GM12892 (cell line): ENCODE results near the gene LYVE1.

ENCODE experiments used
- DNase-seq: peaks from one replicate; pipeline ENCODE4 v3.0.0; 2011; ENCODE audit not compliant: insufficient read length
- FAIRE-seq: peaks from 2 replicates; lab custom pipeline; 2011; peaks lifted over from hg19 to GRCh38; lab: Jason Lieb, UNC
- POLR2A ChIP-seq: IDR thresholded peaks from 2 replicates; pipeline ENCODE4 v1.6.1; 2011; ENCODE audit warnings: low read depth, low read length, control low read depth
- POLR2AphosphoS5 ChIP-seq: IDR thresholded peaks from 2 replicates; pipeline ENCODE4 v1.6.1; 2011; ENCODE audit warnings: low read depth, low read length, control low read depth
- TAF1 ChIP-seq: IDR thresholded peaks from 2 replicates; pipeline ENCODE4 v1.6.1; 2011; ENCODE audit warnings: low read depth, mild to moderate bottlenecking, control low read depth, low read length, borderline replicate concordance

The LYVE1 gene

DNA sequence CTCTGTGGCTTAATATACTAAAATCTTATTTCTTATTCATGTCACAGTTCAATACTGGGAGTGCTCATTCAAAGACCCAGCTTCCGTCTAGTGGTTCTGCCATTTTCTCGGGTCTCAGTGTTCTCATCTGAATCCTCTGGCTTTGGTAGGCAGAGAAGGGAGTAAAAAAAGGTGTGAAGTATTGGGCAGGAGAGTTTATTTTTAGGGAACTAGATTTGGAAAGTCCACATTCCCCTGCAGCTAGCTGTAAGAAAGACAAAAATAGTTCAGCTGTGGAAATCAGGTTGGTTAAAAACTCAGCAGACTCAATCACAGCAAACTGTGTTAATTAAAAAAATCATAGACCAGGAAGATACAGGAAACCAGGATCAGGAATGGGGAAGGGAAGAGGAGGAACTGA lies 4.1 kb upstream of the LYVE1 start:
- no peak for FAIRE-seq
- no peak for DNase-seq

DNA sequence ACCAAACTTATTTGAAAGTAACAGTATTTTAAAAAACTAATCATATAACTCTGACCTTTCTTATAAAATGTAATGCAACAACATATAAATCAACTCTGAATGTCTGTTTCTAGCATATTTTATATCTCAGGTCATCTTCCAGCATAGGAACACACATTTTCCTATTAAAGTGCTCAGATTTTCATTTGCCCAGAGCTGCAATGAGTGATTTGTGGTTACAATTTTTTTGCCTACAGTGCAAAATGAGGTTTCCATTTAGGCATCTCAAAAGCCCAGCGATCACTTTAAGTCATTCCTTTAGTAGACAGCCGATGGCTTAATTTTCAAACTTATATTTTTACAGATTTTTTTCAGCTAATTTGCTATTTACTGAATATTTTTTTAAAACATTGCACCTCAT lies 1.0 kb downstream of the LYVE1 start:
- DNase-seq (no peak), FAIRE-seq (no peak)
- no peak for TF ChIP-seq POLR2AphosphoS5
- no peak for TF ChIP-seq POLR2A
- no peak for TF ChIP-seq TAF1

More for the DNA sequence above, 4.1 kb upstream of the LYVE1 start:
- TF ChIP-seq POLR2A (no peak), TAF1 (no peak), POLR2AphosphoS5 (no peak)

DNA sequence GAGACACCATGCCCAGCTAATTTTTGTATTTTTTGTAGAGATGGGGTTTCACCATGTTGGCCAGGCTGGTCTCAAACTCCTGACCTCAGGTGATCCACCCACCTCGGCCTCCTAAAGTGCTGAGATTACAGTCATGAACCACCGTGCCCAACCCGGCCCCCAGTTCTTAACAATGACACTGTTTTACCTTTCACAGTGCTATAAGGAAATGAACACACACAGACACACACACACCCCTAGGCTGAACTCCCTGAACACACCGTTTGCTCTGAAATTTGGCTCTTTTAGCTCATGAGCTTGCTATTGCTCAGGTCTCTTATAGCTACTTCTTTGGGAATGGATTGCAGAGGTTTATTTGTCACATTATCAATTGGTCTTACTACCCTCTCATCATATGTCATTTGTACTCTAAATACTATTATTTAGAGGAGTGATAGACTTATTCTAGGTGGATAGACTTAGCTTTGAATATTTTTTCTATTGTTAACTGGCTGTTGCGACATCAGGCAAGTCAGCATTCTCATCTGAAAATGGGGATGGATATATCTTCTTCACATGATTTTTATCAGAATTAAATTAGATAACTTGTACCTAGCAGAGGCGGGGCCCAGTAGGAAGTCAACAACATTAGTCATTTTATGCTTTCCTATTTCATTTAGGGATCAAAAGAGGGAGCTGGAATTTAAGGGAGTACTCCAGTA lies 2.1 kb downstream of the LYVE1 start:
- no peak for TF ChIP-seq POLR2A
- no peak for TF ChIP-seq POLR2AphosphoS5
- FAIRE-seq (no peak), DNase-seq (no peak)

DNA sequence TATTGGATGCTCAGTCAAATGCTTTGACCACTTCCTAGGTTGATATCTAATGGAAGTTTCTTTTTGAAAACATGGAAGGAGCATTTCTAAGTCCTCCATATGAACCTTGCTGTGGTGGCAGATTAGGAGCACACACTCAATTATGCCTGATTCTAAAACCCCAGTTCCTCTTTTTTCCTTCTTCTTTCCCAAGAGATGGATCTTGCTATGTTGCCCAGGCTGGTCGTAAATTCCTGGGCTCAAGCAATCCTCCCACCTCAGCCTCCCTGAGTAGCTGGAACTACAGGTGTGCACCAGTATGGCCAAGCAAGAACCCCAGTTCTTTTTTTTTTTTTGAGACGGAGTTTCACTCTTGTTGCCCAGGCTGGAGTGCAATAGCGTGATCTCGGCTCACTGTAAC lies 3.0 kb downstream of the LYVE1 start:
- FAIRE-seq: no peak
- TF ChIP-seq POLR2A: no peak

DNA sequence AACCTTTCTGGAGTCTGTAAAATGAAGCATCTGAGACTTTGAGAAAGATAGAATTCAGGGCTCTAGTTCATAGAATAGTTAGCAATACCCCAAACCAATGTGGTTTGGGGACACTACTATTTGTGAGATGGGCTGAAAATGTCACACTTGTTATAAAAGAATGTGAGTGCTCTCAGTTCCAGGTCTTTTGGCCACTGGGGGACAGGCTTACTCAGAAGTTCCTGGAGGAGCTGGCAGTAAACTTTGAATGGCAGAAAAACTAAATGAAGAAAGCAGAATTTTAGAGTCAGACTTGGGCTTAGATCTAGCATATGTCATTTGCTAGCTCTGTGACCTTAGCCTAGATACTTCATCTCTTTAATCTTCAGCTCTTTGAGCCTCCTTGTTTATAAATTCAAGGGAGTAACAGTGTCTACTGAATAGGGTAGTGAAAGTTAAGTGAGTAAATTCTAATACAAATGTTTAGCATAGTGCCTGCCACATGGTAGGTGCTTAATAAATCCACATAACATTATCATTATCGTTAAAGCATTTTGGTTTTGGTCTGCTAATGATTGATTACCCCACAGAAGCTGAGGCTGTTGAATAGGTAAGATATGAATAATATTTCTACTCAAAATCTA lies 3.7 kb downstream of the LYVE1 start:
- no peak for TF ChIP-seq POLR2AphosphoS5
- TF ChIP-seq POLR2A: no peak
- TF ChIP-seq TAF1: no peak
- FAIRE-seq (no peak), DNase-seq (no peak)

More for the DNA sequence above, 3.0 kb downstream of the LYVE1 start:
- DNase-seq: no peak

DNA sequence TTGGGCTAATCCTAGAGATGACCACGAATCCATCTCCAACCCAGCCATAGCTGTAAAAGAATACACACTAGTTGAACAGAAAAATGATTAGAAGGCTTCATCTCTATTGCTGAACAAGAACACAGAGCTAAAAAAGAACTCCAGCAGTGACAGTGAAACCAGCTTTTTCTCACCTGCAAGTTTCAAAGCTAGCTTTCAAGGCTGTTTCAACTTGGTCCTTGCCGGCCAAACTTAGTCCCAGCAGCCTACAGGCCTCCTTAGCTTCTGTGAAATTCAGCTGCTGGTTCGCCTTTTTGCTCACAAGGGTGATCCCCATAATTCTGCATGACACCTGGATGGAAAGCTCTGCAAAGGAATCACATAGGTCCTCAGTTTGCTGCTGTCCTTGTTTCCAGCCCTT lies 4.4 kb downstream of the LYVE1 start:
- FAIRE-seq: peak; percentile 9
- TF ChIP-seq TAF1 (no peak), POLR2A (no peak), POLR2AphosphoS5 (no peak)
- DNase-seq: no peak

DNA sequence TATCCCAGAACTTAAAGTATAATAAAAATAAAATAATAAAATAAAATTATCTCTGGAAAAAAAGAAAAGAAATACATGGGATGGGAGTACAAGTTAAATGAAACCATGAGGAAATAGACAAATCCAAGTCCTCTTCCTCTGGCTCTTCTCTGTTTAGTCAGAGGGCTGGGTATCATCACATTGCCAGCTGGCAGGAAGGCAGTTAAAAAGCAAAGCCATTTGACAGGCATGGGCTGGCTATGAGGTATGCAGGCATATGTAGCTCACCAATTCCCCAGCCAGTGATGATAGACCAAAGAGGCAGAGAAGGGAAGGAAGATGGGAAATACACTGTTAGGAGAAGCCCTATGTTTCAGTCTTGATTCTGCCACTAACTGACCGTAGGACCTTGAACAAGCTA lies 6.5 kb downstream of the LYVE1 start:
- DNase-seq (no peak), FAIRE-seq (no peak)
- no peak for TF ChIP-seq TAF1
- no peak for TF ChIP-seq POLR2AphosphoS5
- no peak for TF ChIP-seq POLR2A

DNA sequence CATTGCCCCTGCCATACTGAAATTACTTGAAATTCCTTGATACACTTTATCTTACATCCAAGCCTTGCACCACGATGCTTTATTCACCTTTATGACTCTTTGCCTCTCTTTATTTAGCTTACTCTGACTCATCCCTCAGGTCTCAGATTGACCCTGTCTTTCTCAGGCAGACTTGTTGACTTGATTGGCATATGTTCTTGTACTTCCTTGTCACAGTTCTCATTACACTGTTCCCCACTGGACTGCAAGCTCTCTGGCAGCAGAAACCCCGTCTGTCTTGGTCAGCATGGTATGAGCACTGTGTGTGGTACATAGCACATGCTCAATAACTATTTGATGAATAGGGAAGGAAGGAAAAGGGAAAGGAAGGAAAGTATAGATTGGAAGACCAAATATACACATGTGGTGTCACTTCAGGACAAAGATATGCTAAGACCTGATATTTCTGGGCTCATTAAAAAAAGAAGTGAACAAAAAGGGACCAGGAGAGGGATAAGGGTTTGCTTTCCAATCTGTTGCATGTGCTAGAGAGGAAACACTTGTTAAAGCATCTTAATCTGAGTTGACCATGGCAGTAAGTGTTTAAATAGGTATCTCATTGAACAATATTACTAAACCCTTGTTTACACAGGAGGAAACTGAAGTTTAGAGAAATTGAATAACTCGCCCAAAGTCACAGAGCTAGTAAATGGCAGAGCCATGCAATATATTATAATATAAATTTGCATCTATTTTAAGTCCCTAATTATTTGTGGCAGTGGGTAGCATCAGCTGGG lies 7.2 kb downstream of the LYVE1 start:
- DNase-seq (no peak), FAIRE-seq (peak; percentile 44)
- TF ChIP-seq POLR2AphosphoS5 (no peak), POLR2A (no peak), TAF1 (no peak)

DNA sequence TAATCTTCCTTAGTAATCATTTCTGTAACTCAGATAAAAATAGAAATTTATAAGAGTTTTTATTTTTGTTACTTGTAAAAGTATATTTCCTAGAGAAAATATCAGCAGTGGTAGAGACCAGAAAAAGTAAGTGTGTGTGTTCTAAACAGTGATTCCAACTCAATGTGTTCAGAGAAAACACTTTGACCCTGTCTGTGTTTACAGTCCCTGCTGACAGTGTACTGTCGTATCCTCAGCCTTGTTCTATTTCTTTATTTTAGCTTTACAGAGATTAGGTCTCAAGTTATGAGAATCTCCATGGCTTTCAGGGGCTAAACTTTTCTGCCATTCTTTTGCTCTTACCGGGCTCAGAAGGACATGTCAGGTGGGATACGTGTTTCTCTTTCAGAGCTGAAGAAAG lies 10.2 kb downstream of the LYVE1 start:
- TF ChIP-seq POLR2AphosphoS5 (no peak), TAF1 (no peak), POLR2A (no peak)
- DNase-seq: no peak
- FAIRE-seq: no peak

DNA sequence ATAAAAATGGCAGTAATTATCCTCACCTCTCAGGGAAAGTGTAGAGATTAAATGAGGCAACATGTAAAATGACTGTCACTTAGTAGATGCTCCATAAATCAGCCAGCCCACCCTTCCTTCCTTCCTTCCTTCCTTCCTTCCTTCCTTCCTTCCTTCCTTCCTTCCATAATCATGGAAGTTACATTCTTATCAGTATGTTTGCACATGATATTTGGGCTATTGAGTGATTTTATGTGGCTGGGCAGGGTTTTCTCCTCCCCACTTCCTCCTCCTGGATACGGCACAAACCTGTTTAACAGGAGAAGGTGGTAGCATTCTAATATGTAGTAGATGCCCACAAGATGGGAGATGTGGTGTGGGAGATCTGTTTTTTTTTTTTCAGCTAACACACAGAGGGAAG lies 11.9 kb downstream of the LYVE1 start:
- DNase-seq (no peak), FAIRE-seq (no peak)
- no peak for TF ChIP-seq POLR2A
- no peak for TF ChIP-seq TAF1
- no peak for TF ChIP-seq POLR2AphosphoS5

DNA sequence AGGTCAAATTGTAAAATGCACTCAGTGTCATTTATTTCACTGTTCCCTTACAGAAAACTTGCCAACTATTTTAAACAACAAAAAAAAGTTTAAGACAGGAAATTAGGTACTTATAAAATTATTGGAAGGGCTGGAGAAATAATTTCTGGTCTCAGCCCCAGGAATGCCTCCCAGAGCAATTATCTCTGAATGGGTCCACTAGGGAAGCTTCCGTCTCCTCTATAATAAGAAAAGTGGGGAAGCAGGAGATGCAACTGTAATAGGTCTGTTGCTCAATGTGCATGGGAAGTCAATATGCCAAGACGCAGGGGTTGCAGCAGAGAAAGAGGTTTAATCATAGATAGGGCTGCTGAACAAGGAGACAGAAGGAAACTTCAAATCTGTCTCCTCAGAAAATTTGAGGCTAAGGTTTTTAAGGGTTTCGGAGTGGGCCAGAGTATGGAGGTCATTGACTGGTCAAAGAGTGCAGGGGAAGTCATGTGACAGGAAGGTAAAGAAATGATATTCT lies 16.6 kb downstream of the LYVE1 start:
- TF ChIP-seq POLR2A (no peak), POLR2AphosphoS5 (no peak), TAF1 (no peak)
- FAIRE-seq (no peak), DNase-seq (no peak)
